A673 (cell line): ENCODE results near the gene DIAPH1.

Source experiments
- CTCF ChIP-seq: fragments of 300-800, 200-600 bp; sonication (generic); conservative IDR thresholded peaks from 2 replicates; pipeline ENCODE4 v1.5.1; 2017; ENCODE audit warnings: low read depth, mild to moderate bottlenecking, antibody characterized with exemption, low read length, moderate library complexity, mixed read lengths
- EZH2 ChIP-seq: fragments of 200-600 bp; sonication (generic); IDR thresholded peaks from 2 replicates; pipeline ENCODE4 v1.6.1; 2017; ENCODE audit warnings: borderline replicate concordance, low read depth, mild to moderate bottlenecking, mixed read lengths, antibody characterized with exemption, low read length; ENCODE audit not compliant: poor library complexity, severe bottlenecking

GRCh38 chr5:141565826-141566570 lies 52.8 kb downstream of the DIAPH1 start:
- no peak for TF ChIP-seq CTCF
- TF ChIP-seq EZH2, result no peak
